Left lung (tissue), 10 donors: ENCODE measurements around the gene DST. TPM values are rescaled to one million over a fixed set of nuclear protein-coding genes. Genes with fewer than 3 reads are reported as not detected.

Source experiments
- ATAC-seq: fragments of 200-7000 bp; cut with Tn5 transposase; one replicate; pipeline ENCODE4 v1.9.1; 2020; ENCODE audit warnings: moderate library complexity
- DNase-seq, 4 donors: peaks; one replicate each; pipeline ENCODE4 v3.0.0-alpha.2; 2013 to 2020
- H3K27ac ChIP-seq, 2 donors: fragments of 200-600 bp; sonication (generic) in 1 of 2; one replicate each; pipeline versions ENCODE4 v1.5.0 to v1.8.0; 2020 to 2021
- H3K27me3 ChIP-seq, 2 donors: fragments of 200-600 bp; sonication (generic) in 1 of 2; one replicate each; pipeline versions ENCODE4 v1.5.0 to v1.8.0; 2020 to 2021
- H3K36me3 ChIP-seq, 2 donors: fragments of 200-600 bp; sonication (generic) in 1 of 2; one replicate each; pipeline versions ENCODE4 v1.5.0 to v1.8.0; 2020 to 2021
- H3K4me1 ChIP-seq, 2 donors: fragments of 200-600 bp; one replicate each; pipeline ENCODE4 v1.8.0; 2021
- H3K4me3 ChIP-seq, 2 donors: fragments of 200-600 bp; sonication (generic) in 1 of 2; one replicate each; pipeline versions ENCODE4 v1.5.0 to v1.8.0; 2020 to 2021; ENCODE audit warnings: mild to moderate bottlenecking in 1 of 2
- H3K9me3 ChIP-seq, 2 donors: fragments of 200-600 bp; sonication (generic) in 1 of 2; one replicate each; pipeline versions ENCODE4 v1.5.0 to v1.8.0; 2020 to 2021
- intact Hi-C, 2 donors: fragments of 100-400 bp; cut with DNase I; formaldehyde crosslinking; loops; one replicate each; pipeline versions ENCODE4 v1.11.2 to v1.14.2; 2022
- polyA plus RNA-seq, 6 donors: library from polyadenylated mRNA; unstranded; fragments of 120-200 nt; gene quantifications; one replicate each; pipeline ENCODE4 v1.2.1, GENCODE V29; 2013; ENCODE audit not compliant: insufficient read length in 6 of 6
- total RNA-seq, 2 donors: library from RNA; stranded (reverse); fragmentation: NEBNext Ultra II Directional; extraction: Animal tissue kit (Norgen Biotek cat#: 25700); gene quantifications; one replicate each; pipeline ENCODE4 v1.2.1, GENCODE V29; 2021
- TF ChIP-seq, protein P1 (sequence below), 2 donors: fragments of 200-600 bp; sonication (generic) in 1 of 2; IDR thresholded peaks; one replicate each; pipeline versions ENCODE4 v1.5.0 to v1.8.0; 2021; ENCODE audit warnings: antibody characterized with exemption in 2 of 2
- donor health status: DM: no; HTN: yes; CAD: no.
- donor health status: DM: no; HTN: no; CAD: no.

DST gene
- total and polyA plus RNA-seq, 8 donors = 290 to 636 (median 504) TPM

DNA sequence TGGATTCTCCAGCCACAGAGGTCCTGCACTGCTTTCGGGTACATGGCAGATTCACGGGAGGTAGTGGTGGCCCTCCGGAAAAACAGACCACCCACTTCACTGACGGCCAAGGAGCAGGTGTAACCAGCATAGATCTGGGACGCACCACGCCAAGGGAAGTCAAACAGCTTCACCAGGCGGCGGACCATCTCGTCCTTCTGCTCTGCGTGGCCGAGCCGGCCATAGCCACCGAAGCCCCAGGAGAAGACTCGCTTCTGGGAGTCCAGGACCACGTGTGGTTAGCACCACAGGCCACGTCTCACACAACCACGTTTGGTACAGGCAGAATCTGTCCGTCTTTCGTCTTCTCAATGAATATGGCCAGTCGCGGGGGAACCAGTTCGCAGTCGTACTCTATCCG lies 210.5 kb downstream of the DST start:
- Histone ChIP-seq H3K4me1 (no peaks in the 10 kb centered on the region), H3K27me3 (no peaks in the 10 kb centered on the region), H3K4me3 (no peak overlapping the region), H3K36me3 (no peaks in the 10 kb centered on the region), H3K9me3 (peaks cover 0 to 11% of the 10 kb centered on the region in 2 donors), H3K27ac (no peak overlapping the region)
- intact Hi-C loops = no loop called here
- DNase-seq (no peak), ATAC-seq (no peak)
- TF ChIP-seq, protein P1, sequence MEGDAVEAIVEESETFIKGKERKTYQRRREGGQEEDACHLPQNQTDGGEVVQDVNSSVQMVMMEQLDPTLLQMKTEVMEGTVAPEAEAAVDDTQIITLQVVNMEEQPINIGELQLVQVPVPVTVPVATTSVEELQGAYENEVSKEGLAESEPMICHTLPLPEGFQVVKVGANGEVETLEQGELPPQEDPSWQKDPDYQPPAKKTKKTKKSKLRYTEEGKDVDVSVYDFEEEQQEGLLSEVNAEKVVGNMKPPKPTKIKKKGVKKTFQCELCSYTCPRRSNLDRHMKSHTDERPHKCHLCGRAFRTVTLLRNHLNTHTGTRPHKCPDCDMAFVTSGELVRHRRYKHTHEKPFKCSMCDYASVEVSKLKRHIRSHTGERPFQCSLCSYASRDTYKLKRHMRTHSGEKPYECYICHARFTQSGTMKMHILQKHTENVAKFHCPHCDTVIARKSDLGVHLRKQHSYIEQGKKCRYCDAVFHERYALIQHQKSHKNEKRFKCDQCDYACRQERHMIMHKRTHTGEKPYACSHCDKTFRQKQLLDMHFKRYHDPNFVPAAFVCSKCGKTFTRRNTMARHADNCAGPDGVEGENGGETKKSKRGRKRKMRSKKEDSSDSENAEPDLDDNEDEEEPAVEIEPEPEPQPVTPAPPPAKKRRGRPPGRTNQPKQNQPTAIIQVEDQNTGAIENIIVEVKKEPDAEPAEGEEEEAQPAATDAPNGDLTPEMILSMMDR (IDR thresholded peaks at IDR 0.05) = no peak

DNA sequence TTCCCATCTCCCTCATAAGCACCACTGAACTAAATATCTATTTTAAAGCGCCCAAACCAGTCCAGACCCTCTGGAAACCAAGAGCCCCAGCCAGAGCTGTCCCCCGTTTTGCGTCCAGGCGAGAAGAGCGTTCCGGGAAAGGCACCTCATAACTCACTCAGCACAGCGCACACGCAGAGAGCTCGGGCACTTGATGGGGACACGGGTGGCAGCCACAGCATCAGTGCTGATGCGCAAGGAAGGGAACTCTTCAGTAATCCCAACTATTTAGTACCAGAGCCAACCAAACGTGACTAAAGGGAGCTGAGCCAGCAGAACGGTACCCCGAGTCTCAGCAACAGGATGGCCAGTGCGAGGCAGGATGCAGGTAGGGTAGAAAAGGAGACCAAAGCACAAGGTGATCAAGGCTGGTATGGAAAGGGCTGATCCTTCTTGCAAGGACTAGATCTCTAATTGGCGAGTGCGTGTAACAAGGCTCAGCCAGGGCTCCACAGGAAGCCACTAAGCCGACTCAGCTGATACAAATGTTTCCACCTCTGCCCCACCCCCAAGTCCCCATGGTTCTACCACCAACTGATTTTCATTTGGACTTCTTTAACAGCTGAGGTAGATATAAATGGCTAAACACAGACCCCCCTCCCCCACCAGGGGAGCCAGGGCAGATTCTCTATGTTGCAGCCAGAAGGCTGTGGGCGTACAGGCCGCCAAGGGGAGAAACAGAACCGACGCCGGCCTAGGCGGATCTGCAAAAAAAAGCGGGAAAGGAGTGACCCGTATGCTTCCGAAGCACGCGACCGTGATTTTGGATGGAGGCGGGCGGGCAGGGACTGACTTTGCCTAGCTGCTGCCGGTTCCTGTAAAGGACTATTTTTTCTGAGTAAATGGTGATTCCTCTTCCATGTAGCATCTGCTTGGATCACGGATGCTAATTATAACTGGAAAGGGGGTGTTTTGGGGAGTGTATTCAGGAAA lies 211.8 kb downstream of the DST start:
- Histone ChIP-seq H3K27ac (no peak overlapping the region), H3K27me3 (no peaks in the 10 kb centered on the region), H3K4me1 (no peaks in the 10 kb centered on the region), H3K4me3 (no peak overlapping the region), H3K36me3 (no peaks in the 10 kb centered on the region), H3K9me3 (peaks cover 0 to 11% of the 10 kb centered on the region in 2 donors)
- TF ChIP-seq, protein P1 (IDR thresholded peaks at IDR 0.05) = no peak
- DNase-seq (no peak), ATAC-seq (no peak)
- intact Hi-C loops = no loop called here

DNA sequence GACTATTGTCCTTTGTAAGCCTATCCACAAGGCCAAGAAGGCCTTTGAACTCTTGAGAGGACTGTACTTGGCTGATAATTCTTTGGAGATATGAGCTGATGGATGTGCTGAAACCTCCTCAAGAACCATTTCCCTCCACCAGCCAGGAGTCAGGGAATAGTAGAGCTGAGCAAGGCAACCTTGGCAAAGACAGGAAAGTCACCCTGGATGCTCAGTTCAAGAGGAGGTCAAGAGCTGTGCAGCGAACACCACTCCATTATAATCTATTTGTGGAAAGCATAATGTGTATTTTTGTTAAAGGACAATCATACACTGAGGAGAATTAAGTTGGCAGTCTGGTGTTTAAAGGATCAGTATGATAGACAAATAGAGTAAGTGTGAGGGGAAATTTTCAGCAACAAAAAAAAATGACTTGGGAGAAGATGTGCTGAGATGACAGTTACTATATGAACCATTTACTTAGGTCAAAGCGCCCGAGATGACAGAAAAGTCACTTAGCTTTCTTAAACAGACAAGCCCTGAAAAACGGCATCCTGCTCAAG lies 218.1 kb downstream of the DST start:
- TF ChIP-seq, protein P1 (IDR thresholded peaks at IDR 0.05) = no peak
- Histone ChIP-seq H3K4me1 (no peaks in the 10 kb centered on the region), H3K36me3 (no peaks in the 10 kb centered on the region), H3K9me3 (no peaks in the 10 kb centered on the region), H3K27me3 (no peaks in the 10 kb centered on the region), H3K27ac (no peak overlapping the region), H3K4me3 (no peak overlapping the region)
- DNase-seq = no peak
- intact Hi-C loops = no loop called here
- peak; percentile 66 for ATAC-seq

- H3K36me3 ChIP-seq = no peaks in the 10 kb centered on the region
- no peaks in the 10 kb centered on the region for H3K27me3 ChIP-seq
- no peak for DNase-seq
- no peak for ATAC-seq
- TF ChIP-seq, protein P1 (IDR thresholded peaks at IDR 0.05) = no peak
- no peak overlapping the region for H3K27ac ChIP-seq
- no peak overlapping the region for H3K4me3 ChIP-seq
- H3K9me3 ChIP-seq = no peaks in the 10 kb centered on the region
- no peaks in the 10 kb centered on the region for H3K4me1 ChIP-seq
- intact Hi-C loops = no loop called here
Observed at GRCh38 chr6:56424064-56424463, 218.6 kb downstream of the DST start.

- Histone ChIP-seq H3K36me3 (no peaks in the 10 kb centered on the region), H3K27me3 (no peaks in the 10 kb centered on the region), H3K9me3 (no peaks in the 10 kb centered on the region), H3K4me1 (no peaks in the 10 kb centered on the region), H3K27ac (no peak overlapping the region), H3K4me3 (no peak overlapping the region)
- intact Hi-C loops = no loop called here
- DNase-seq = no peak
- ATAC-seq = no peak
- TF ChIP-seq, protein P1 (IDR thresholded peaks at IDR 0.05) = no peak
Observed at GRCh38 chr6:56420296-56420695, 222.4 kb downstream of the DST start.
